GM18526 (cell line): ENCODE measurements around the gene ACTA1.

Experiments used
- POLR2A ChIP-seq: IDR thresholded peaks from 3 replicates; pipeline ENCODE4 v1.6.1; 2011; ENCODE audit not compliant: insufficient read length; ENCODE audit errors: extremely low read depth

The ACTA1 gene

DNA sequence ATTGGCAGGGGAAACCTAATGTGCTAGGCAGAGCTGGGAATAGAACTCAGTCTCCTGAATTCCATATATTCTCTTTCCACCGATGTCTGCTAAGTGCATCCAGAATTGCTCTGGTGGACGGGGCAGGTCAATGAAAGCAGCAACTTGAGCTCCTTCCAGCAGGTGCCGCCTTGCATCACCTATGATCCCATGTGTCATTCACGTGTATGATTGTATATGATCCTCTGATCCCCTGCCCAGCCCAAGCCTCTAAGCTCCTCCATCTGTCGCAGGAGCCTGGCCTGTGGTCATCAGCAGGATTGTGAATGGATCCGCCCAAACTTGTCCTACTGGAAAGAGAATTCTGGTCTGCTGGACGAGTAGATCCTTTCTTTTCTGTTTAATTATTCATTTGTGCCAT is 13.1 kb downstream of the ACTA1 start:
- TF ChIP-seq POLR2A, result no peak

DNA sequence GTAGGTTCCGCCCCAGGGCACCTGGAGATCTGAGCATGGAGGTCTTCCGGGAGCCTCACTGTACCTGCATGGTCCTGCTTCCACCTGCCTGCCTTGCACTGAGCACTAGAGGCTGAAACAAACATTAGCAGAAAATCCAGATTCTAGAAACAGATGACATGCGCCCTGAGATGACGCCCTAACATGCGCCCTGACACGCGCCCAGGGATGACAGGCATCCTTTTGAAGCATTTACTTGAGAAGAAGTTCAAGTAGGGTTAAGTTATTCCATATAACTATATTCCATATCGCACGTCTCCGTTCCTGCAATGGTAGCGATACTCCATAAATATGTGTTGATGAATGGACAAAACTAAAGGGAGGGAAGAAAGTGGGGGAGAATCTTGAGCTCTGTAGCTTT is 13.7 kb downstream of the ACTA1 start:
- no peak for TF ChIP-seq POLR2A

- TF ChIP-seq POLR2A, result no peak
Measured at GRCh38 chr1:229412056-229412455, 21.8 kb downstream of the ACTA1 start.

DNA sequence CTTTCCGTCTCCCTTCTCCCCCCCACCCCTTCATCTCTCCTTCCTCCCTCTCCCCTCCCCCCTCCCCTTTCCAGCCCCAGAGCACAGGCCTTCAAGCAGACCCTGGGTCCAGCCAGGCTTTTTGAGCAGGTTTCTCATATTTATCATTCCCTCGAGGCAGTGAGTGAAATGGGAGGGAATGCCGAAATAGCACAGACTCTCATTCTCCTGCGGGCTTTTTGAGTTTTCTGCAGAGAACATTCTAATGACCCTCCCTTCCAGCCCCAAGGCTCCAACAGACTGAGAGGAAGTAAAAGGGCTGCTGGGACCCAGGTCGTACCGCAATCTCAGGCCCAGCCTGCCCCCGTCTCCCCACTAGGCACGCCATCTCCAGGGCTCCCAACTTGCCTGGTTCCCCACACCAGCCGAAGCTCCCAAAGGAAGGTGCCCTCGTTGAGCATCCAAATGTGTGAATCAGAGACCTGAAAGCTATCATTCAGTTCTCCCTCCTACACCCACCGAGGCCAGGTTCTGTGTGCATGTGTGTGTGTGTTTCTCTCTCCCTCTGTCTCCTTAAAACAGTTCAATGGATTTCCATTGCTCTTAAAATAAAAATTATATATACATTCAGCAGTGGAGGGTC is 22.3 kb downstream of the ACTA1 start:
- no peak for TF ChIP-seq POLR2A

- TF ChIP-seq POLR2A, result no peak
Measured at GRCh38 chr1:229410692-229411433, 23.0 kb downstream of the ACTA1 start.

- no peak for TF ChIP-seq POLR2A
Measured at GRCh38 chr1:229410370-229410691, 23.6 kb downstream of the ACTA1 start.

DNA sequence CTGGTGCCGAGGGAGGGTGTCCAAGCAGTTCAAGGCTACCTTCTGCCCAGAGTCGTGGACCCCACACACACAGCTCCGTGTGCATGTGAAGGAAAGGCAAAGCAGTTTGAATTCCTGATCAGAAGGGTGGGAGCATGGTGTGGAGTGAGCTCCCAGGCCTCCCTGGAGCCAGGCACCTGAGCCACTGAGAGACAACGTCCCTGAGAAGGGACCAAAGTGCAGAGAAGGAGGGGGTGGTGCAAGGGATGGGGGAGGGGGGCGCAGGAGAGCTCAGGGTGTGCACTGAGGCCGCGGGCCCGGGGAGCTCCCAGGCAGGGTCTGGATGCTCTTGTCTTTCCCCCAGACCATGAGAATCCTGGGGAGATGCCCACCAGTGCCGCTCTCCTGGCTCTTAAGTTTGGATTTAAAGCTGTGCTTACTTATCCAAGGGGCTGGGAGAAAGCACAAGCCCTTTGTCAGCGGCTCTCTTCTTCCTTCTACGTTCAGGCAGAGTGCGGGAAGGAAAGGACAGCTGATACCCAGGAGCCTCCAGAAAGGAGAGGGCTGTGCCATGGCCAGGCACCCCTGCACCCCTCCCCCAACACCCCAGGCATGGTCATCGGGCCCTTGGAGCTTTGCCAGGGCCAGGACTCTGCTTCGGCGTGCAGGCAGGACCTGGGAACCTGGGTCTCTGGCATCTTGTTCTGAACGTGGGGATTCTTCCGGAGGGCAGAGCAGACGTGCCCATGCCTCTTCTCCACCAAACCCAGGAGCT is 24.1 kb downstream of the ACTA1 start:
- TF ChIP-seq POLR2A, result no peak

DNA sequence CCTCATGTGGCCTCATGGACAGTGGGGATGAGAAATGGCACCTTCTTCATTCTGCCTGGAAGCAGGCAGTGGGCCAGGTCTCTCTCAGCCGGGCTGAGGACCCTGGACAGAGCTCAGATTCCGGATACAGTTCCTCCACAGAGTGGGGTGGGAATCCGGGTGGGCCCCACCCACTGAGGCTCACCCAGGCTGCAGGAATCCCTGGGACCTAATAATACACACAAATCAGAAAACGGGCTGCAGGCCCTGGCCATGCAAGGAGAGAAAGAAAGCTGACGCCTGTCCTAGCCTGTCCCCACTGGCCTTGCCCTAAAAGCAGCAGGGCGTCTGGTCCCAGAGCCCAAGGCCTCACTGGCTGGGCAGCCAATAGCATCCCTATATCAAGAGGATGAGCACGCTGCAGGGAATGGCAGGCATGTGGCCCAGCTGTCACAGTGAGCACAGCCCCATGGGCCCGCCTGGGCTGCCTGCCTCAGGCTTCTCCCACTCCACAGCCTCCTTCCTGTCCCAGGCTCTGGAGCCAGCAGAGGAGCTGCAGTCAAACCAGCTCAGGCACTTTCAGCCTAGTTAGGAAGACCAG is 25.3 kb downstream of the ACTA1 start:
- no peak for TF ChIP-seq POLR2A

GRCh38 chr1:229407206-229408026 is 26.5 kb downstream of the ACTA1 start:
- TF ChIP-seq POLR2A, result no peak

GRCh38 chr1:229406798-229407197 is 27.1 kb downstream of the ACTA1 start:
- no peak for TF ChIP-seq POLR2A

- TF ChIP-seq POLR2A, result no peak
Measured at GRCh38 chr1:229403573-229403972, 30.3 kb downstream of the ACTA1 start.

DNA sequence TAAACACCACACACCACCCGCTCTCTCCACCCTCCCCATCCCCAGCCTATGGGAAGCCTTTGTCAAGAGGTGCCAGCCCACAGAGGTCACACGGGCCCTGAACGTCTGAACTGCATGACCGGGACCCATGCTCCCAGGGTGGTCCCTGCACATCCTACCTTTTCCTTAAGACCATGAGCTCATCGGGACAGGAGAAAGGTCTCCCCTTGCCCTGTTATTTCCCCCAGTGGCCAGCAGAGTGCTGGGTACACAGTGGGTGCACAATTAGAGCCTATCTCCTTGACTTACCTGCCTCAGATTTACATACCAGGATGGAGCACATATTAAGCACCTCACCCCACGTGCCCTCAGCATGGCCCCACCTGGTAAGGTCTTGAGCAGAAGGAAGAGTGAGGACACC is 30.9 kb downstream of the ACTA1 start:
- TF ChIP-seq POLR2A, result no peak

DNA sequence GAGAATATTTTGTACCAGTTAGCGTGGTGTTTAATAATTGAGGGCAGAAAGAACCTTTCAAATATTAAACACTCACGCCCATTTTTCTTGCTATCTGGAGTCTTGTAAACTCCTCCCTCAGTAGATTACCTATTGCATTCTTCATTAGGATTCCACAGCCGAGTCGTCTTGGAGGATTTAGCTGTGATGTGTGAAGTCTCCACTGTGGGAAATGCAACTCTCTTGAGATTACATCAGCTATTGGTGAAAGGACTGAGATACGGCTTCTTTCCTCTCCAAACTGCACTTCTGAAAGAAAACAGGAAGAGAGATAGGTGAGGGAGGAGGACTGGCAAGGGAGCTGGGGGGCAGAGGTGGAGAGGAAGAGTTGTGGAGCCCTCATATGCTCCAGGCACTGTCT is 36.1 kb downstream of the ACTA1 start:
- no peak for TF ChIP-seq POLR2A

DNA sequence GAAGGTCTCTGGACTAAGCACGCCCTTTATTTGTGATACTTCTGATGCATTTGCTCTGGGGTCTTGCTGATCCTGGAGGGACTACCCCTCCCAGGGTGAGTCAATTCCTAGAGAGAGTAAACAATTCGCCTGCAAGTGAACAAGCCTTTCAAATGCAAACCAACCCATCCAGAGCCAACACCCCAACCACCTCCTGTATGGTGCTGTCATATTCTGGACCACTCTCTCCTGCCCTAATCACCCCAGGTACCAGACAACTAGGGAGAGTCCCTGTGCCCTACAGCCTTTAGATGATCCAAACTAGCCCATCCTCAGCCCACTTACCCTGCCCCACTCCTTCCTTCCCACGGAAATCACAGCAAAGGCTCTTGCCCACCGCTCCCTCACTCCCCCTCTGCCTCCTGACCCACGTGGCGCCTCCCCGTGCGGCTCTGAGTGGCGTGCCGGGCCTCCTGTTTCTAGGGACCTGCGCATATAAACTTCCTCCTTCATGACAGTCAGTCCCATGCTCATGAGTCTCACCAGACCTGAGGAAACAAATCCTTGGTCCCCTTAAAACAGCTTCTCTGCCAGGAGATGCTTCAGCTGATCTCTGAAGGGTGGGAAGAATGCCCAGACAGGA is 37.2 kb downstream of the ACTA1 start:
- no peak for TF ChIP-seq POLR2A

DNA sequence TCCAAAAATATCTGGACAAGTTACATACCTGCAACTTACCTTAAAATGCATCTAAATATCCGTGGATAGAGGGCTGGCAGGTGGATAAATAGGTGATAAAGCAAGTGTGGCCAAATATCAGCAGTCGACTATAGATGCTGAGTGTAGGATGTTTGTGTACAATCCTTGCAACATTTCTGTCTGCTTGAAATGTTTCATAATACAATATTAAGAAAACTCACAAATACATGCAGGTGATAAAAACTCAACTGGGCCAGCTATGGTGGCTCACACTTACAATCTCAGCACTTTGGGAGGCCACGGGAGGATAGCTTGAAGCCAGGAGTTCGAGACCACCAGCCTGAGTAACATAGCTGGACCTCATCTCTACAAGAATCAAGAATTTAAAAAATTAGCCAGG is 41.0 kb downstream of the ACTA1 start:
- TF ChIP-seq POLR2A, result no peak

- TF ChIP-seq POLR2A, result no peak
Measured at GRCh38 chr1:229390130-229390529, 43.8 kb downstream of the ACTA1 start.
